ENCODE results near the gene PRM2. TPM values are rescaled to one million over a fixed set of nuclear protein-coding genes. Genes with fewer than 3 reads are reported as not detected.

Gene PRM2
- total and polyA plus RNA-seq, 2 donors (not counting 3 experiments of a cell fraction or from before 2014, with no cell fraction given), result not detected

GRCh38 chr16:11285842-11286241 is 9.6 kb upstream of the PRM2 start:
- dilution Hi-C loops (cut with MboI; ENCODE audit: extremely low pct_ligation_motif_present, low sequenced_read_pairs), result no loop called here
- Histone ChIP-seq H3K9me1 (replicated peaks; ENCODE audit: control insufficient read depth, extremely low read depth, insufficient read depth, low read length) (no peaks in the 10 kb centered on the region), H3K4me1 (ENCODE audit: control insufficient read depth, extremely low read depth, insufficient read depth, low read length) (no peaks in the 10 kb centered on the region), H2AFZ (ENCODE audit: low read depth, low read length) (no peak overlapping the region), H3K4me3 (replicated peaks in 1 of 3; ENCODE audit: insufficient read depth in 1 of 3, low read depth in 1 of 3, low read length in 3 of 3) (no peak overlapping the region), H3K9me3 (replicated peaks; ENCODE audit: control insufficient read depth, insufficient read depth, low read length) (no peaks in the 10 kb centered on the region), H3K36me3 (ENCODE audit: control insufficient read depth in 2 of 2, extremely low read depth in 1 of 2, insufficient read depth in 2 of 2, low read length in 2 of 2) (no peaks in the 10 kb centered on the region), H3K9ac (replicated peaks; ENCODE audit: extremely low read depth, insufficient read depth, low read length) (no peak overlapping the region), H4K20me1 (replicated peaks; ENCODE audit: control insufficient read depth, extremely low read depth, insufficient read depth, low read length) (no peaks in the 10 kb centered on the region), H3K27ac (ENCODE audit: insufficient read depth, low read depth, low read length) (no peak overlapping the region), H3K79me2 (ENCODE audit: control insufficient read depth, insufficient read depth, low read length) (no peaks in the 10 kb centered on the region), H3K4me2 (ENCODE audit: insufficient read depth, low read length) (no peak overlapping the region), H3K27me3 (ENCODE audit: control insufficient read depth in 2 of 2, insufficient read depth in 2 of 2, low read length in 2 of 2) (peaks cover 3 to 5% of the 10 kb centered on the region in 2 experiments)
- ChIA-PET POLR2A (no interaction called here), CTCF (no interaction called here)
- TF ChIP-seq EZH2 (IDR thresholded peaks at IDR 0.05; ENCODE audit: borderline replicate concordance, low read depth, low read length, severe bottlenecking) (no peak), POLR2AphosphoS5 (IDR thresholded peaks at IDR 0.05; ENCODE audit: insufficient read depth, low read depth, low read length) (no peak), FOS (IDR thresholded peaks at IDR 0.05; ENCODE audit: borderline replicate concordance, insufficient read depth, low read length) (no peak), JUN (IDR thresholded peaks at IDR 0.05; ENCODE audit: borderline replicate concordance, insufficient read depth, insufficient read length, low read depth) (no peak), POLR2A (IDR thresholded peaks at IDR 0.05; ENCODE audit: low read depth, low read length) (no peak), MYC (IDR thresholded peaks at IDR 0.05; ENCODE audit: low read depth, low read length) (no peak), MAX (IDR thresholded peaks at IDR 0.05; ENCODE audit: insufficient read depth, insufficient read length) (no peak), GATA2 (IDR thresholded peaks at IDR 0.05; ENCODE audit: insufficient read depth, insufficient read length, low read depth, low read length) (no peak)
- TF ChIP-seq, protein P1, sequence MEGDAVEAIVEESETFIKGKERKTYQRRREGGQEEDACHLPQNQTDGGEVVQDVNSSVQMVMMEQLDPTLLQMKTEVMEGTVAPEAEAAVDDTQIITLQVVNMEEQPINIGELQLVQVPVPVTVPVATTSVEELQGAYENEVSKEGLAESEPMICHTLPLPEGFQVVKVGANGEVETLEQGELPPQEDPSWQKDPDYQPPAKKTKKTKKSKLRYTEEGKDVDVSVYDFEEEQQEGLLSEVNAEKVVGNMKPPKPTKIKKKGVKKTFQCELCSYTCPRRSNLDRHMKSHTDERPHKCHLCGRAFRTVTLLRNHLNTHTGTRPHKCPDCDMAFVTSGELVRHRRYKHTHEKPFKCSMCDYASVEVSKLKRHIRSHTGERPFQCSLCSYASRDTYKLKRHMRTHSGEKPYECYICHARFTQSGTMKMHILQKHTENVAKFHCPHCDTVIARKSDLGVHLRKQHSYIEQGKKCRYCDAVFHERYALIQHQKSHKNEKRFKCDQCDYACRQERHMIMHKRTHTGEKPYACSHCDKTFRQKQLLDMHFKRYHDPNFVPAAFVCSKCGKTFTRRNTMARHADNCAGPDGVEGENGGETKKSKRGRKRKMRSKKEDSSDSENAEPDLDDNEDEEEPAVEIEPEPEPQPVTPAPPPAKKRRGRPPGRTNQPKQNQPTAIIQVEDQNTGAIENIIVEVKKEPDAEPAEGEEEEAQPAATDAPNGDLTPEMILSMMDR (IDR thresholded peaks at IDR 0.05; ENCODE audit: extremely low read depth in 1 of 2, insufficient read depth in 1 of 2, low read depth in 1 of 2, low read length in 2 of 2), result no peak
- BruUV-seq (replicated peaks), result no TSS peak
- FAIRE-seq, result no peak
- intact Hi-C loops (cut with micrococcal nuclease), result no loop called here
- no peak for DNase-seq (ENCODE audit: low read depth, low spot score)

Measured in endothelial cell of umbilical vein (primary cell).